Measurements from ENCODE around the gene YTHDC1. TPM values are rescaled to one million over a fixed set of nuclear protein-coding genes. Genes with fewer than 3 reads are reported as not detected.
"Not testable (repeated sequence)": the region's sequence is repeated elsewhere in the genome, so short reads cannot be mapped to it uniquely, and the experiment has no call there.

Gene YTHDC1
- total and polyA plus RNA-seq, 12 donors, result 24.6 to 79.6 (median 48.2) TPM

DNA sequence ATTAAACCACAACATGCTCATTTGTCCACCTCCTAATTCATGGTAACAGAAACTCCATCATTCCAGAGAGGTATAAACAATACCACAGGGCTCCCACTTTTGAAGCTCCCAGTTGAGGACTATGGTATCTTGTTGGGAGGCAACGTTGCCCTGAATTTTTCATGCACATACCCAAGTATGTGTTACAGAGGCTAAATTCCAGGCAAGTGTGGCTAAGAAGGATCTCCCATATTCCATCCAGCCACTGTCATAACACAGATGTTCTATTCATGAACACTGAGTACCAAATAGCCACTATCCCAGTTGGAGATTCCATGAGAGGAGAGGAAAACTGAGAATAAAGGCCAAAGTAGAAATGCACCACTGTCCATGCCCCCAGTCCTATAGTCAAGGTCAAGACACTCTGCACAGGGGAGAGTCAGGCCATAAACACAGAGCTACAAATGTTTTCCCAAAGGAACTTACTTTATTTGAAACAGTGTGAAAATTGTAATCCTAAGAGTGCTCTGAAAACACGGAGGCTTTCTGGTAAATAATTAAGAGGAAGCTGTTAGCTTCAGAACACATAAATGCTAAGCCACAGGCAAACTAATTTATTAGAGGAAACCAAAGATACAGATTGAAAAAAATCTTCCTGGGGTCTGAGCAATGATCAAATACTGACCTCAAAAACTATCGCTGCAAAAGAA lies 62.0 kb downstream of the YTHDC1 start:
- Histone ChIP-seq H3K27me3 (no peaks in the 10 kb centered on the region), H3K4me3 (no peak overlapping the region), H3K27ac (no peak overlapping the region), H3K36me3 (replicated peaks in 1 of 2) (no peaks in the 10 kb centered on the region), H3K4me1 (replicated peaks in 1 of 2) (no peaks in the 10 kb centered on the region), H3K9me3 (replicated peaks in 1 of 3) (no peaks in the 10 kb centered on the region)
- TF ChIP-seq, protein P1, sequence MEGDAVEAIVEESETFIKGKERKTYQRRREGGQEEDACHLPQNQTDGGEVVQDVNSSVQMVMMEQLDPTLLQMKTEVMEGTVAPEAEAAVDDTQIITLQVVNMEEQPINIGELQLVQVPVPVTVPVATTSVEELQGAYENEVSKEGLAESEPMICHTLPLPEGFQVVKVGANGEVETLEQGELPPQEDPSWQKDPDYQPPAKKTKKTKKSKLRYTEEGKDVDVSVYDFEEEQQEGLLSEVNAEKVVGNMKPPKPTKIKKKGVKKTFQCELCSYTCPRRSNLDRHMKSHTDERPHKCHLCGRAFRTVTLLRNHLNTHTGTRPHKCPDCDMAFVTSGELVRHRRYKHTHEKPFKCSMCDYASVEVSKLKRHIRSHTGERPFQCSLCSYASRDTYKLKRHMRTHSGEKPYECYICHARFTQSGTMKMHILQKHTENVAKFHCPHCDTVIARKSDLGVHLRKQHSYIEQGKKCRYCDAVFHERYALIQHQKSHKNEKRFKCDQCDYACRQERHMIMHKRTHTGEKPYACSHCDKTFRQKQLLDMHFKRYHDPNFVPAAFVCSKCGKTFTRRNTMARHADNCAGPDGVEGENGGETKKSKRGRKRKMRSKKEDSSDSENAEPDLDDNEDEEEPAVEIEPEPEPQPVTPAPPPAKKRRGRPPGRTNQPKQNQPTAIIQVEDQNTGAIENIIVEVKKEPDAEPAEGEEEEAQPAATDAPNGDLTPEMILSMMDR (IDR thresholded peaks at IDR 0.05), result no peak
- no peak for TF ChIP-seq POLR2A (IDR thresholded peaks at IDR 0.05)
- intact Hi-C loops (cut with DNase I), result no loop called here
- DNase-seq, result no peak
- 49 to 63% (median 59%) methylated on average over 3 of the region's 3 CpGs for WGBS, 4 donors

DNA sequence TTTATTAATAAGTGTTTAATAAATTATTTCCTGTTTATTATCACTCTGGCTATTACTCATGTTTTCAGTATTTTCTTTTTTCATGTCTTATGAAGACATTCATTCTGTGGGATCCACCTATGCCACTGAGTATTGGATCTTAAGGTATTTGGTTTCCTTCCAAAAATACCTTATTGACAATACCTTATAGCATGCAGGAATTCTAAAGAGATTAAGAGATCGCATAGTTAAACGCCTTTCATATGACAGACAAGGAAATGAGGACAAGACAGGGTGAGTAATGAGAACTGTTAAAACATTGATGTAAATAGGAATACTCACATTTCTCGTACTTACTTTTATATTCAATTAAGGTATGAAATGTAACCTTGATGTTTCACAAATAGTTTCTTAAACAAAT lies 66.2 kb downstream of the YTHDC1 start:
- Histone ChIP-seq H3K4me3 (no peak overlapping the region), H3K9me3 (replicated peaks in 1 of 3) (no peaks in the 10 kb centered on the region), H3K27me3 (no peaks in the 10 kb centered on the region), H3K27ac (no peak overlapping the region), H3K36me3 (replicated peaks in 1 of 2) (no peaks in the 10 kb centered on the region), H3K4me1 (replicated peaks in 1 of 2) (no peaks in the 10 kb centered on the region)
- TF ChIP-seq POLR2A (IDR thresholded peaks at IDR 0.05), result no peak
- TF ChIP-seq, protein P1 (IDR thresholded peaks at IDR 0.05), result no peak
- 83 to 84% (median 83%) methylated on average over 3 of the region's 3 CpGs for WGBS, 4 donors
- DNase-seq, result no peak
- intact Hi-C loops (cut with DNase I), result no loop called here

DNA sequence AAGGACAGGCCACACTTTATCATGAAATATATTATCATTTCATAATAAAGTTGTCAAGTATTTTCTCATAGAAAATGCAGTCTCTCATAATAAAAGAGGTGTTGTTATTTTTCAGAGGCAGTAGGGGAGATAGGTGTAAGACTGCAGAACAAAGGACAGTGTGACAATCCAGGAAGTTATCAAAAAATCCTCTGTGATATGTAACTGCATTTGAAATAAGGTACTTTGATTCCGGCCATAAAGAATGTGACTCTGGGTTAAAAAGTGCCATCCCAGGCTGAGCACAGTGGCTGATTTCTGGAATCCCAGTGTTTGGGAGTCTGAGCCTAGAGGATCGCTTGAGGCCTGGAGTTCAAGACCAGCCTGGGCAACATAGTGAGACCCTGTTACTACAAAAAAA lies 66.8 kb downstream of the YTHDC1 start:
- Histone ChIP-seq H3K4me1 (replicated peaks in 1 of 2) (no peaks in the 10 kb centered on the region), H3K9me3 (replicated peaks in 1 of 3) (no peaks in the 10 kb centered on the region), H3K27ac (no peak overlapping the region), H3K36me3 (replicated peaks in 1 of 2) (no peaks in the 10 kb centered on the region), H3K4me3 (no peak overlapping the region), H3K27me3 (no peaks in the 10 kb centered on the region)
- TF ChIP-seq, protein P1 (IDR thresholded peaks at IDR 0.05), result no peak
- TF ChIP-seq POLR2A (IDR thresholded peaks at IDR 0.05), result no peak
- intact Hi-C loops (cut with DNase I), result no loop called here
- 85 to 95% (median 88%) methylated on average over 2 of the region's 2 CpGs for WGBS, 4 donors
- DNase-seq, result no peak

DNA sequence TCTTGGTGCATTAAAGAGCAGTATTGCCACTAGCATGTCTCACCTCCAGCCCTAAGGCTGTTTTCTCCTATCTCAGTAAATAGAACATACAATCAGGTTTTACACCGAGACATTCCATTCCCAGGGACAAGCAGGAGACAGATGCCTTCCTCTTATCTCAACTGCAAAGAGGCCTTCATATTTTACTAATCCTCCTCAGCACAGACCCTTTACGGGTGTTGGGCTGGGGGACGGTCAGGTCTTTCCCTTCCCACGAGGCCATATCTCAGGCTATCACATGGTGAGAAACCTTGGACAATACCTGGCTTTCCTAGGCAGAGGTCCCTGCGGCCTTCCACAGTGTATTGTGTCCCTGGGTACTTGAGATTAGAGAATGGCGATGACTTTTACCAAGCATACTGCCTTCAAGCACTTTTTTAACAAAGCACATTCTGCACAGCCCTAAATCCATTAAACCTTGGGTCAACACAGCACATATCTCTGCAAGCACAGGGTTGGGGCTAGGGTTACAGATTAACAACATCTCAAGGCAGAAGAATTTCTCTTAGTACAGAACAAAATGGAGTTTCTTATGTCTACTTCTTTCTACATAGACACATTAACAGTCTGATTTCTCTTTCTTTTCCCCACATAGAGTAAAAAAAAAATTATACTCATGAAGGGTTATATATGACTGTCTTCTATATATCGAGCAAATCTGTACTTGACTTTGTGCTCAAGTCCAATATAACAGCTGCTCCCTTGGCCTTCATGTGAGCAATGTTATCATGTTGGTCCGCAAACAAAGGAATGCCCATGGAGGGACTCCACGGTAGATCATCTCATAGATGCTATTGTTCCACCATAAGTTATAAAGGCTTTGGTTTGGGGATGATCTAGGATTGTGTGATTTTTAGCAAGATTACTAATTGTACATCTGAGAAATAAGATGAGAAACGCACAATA lies 67.8 kb downstream of the YTHDC1 start:
- H3K4me3 ChIP-seq; intact Hi-C loops (cut with DNase I); DNase-seq; H3K27me3 ChIP-seq; H3K4me1 ChIP-seq (replicated peaks in 1 of 2); H3K36me3 ChIP-seq (replicated peaks in 1 of 2); H3K27ac ChIP-seq; H3K9me3 ChIP-seq (replicated peaks in 1 of 3): not testable (repeated sequence)
- WGBS, 4 donors, result 78 to 89% (median 80%) methylated on average over 7 to 10 of the region's 10 CpGs
